ENCODE measurements around the gene LIN9.
A peak's percentile ranks its signal among the peaks of the same experiment; 100 is the strongest.

LIN9 gene

DNA sequence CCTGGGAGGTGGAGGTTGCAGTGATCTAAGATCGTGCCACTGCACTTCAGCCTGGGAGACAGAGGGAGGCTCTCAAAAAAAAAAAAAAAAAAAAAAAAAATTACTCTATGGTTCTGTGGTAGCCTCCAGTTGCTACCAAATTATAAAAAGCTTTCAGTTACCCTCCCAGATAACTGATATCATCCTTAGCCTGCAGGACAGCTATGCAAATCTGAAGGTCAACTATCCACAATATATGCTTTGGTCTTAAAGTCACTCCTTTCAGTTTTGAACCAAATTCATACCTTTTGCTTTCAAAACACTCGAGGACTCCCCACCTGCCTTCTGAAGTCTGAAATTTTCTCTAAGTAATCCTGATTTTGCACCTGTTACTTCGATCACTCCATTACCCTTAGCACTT, 82.4 kb downstream of the LIN9 start:
- TF ChIP-seq ZNF274 (IDR thresholded peaks at IDR 0.05; ENCODE audit: low read depth, low read length) = no peak
- no peak overlapping the region for H3K4me3 ChIP-seq (ENCODE audit: low read length)

DNA sequence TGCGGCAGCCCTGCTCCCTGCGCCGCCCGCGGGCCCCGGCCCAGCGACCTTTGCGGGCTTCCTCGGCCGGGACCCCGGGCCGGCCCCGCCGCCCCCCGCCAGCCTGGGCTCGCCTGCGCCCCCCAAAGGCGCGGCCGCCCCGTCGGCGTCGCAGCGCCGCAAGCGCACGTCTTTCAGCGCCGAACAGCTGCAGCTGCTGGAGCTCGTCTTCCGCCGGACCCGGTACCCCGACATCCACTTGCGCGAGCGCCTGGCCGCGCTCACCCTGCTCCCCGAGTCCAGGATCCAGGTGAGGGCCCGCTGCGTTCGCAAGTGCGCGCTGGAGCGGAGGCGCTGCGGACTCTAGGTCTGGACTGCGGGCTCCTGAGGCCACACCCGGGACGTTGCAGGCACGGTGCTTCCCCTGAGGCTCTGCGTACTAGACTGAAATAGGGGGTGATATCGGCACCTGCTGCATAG, 85.1 kb downstream of the LIN9 start:
- H3K4me3 ChIP-seq (ENCODE audit: low read length) = peak overlapping the region; percentile 66
- TF ChIP-seq ZNF274 (IDR thresholded peaks at IDR 0.05; ENCODE audit: low read depth, low read length) = no peak

DNA sequence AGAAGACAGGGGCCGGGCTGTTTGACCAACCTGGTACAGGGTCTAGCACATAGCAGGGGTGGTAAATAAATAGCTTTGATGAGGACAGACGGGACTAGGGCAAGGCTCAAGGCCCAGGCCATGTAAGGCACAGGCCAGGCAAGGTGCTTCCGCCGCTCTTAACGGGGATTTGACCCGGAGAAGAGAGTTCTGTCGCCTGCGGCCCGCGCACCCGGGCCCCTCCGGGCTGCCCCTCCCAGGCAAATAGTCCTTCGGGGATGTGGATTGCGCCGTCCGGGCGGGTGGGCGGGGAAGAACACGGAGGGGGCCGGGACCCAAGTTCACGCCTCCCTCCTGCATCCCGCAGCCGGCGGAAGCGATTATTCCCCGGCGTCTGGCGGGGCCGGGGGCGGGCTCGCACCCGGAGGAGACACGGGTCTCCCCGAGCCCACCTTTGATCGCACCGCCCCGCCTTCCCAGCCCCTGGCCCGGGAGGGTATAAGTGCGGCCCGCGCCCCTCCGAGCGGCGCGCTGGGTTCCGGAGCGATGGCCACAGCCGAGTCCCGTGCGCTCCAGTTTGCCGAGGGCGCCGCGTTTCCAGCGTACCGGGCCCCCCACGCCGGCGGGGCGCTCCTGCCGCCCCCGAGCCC, 85.7 kb downstream of the LIN9 start, which contains the start of gene MIXL1:
Gene MIXL1, plus strand, starts transcription at position 508 of the 629 bp plus-strand sequence. Its CDS starts 18 bp downstream, at position 526.
- H3K4me3 ChIP-seq (ENCODE audit: low read length) = peak within 1 kb of the TSS; percentile 66
- TF ChIP-seq ZNF274 (IDR thresholded peaks at IDR 0.05; ENCODE audit: low read depth, low read length) = no peak

DNA sequence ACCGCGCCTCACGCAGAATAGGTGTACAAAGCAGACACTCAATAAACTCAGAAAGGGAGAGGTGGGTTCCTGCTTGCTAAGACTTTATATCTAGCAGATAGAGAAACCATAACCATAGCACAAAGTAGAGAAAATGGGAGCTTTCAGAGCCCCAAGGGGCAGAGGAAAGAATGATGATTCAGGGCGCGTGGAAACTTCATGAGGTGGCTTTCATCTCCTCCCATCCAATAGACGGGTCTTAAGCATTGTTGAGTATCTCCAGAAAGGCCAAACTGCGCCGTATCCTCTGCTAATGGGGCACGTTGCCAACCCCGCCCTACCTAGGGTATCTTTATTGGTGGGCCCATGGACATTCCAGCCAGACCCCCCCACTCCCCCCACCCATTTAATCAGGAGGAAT, 86.3 kb downstream of the LIN9 start:
- no peak for TF ChIP-seq ZNF274 (IDR thresholded peaks at IDR 0.05; ENCODE audit: low read depth, low read length)
- no peak overlapping the region for H3K4me3 ChIP-seq (ENCODE audit: low read length)

DNA sequence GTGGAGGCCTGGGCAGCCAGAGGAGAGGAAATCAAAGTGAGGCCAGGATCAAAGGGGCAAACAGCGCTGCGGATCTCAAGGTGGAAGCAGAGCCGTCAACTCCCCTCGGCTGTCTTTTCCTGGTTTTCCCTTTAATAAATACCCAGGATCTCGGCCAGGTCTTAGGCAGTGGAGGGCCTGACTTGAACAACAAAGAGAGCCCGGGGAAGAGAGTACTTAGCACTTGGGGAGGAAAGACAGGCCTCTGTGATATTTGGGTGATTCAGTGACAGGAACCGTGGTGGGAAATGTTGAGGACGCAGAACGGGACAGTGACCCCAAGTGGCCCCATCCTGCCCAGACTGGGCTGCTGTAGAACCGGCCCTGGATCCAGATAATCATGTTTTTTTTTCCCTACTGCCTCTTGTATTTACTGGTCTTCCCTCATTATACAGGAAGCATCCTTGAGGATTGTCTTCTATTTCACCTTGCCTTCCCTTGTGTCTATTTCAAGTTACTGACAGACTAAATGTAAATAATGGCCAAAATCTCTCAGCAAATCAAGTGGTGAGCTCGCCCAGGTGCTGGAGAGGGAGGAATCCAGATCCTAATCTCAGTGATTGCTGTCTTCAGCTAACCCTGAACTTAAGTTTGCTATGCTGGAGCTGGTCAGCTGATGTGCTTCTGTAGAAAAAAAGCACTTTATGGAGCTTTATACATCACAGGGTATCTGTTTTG, 88.3 kb downstream of the LIN9 start:
- TF ChIP-seq ZNF274 (IDR thresholded peaks at IDR 0.05; ENCODE audit: low read depth, low read length) = no peak

DNA sequence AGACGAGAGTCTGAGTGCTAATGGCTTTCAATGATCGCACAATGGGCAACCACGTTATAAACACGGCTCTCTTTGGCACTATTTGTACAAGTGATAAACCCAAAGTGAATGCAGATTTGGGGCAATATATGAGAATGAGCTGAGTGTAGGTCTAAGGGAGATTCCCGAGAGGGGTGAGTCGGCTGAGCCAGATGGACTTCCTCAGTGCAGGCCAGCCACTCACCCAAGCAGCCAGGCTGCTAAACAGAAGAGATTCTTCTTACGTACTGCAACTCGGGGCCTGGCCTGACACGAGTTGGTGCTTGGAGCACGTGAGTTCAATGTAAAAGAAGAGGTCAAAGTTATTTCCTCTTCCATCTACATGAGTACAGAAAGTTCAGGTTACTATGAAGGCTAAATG, 91.7 kb downstream of the LIN9 start:
- no peak overlapping the region for H3K4me3 ChIP-seq (ENCODE audit: low read length)
- no peak for TF ChIP-seq ZNF274 (IDR thresholded peaks at IDR 0.05; ENCODE audit: low read depth, low read length)

More for the DNA sequence above, 88.3 kb downstream of the LIN9 start:
- H3K4me3 ChIP-seq (ENCODE audit: low read length) = no peak overlapping the region

DNA sequence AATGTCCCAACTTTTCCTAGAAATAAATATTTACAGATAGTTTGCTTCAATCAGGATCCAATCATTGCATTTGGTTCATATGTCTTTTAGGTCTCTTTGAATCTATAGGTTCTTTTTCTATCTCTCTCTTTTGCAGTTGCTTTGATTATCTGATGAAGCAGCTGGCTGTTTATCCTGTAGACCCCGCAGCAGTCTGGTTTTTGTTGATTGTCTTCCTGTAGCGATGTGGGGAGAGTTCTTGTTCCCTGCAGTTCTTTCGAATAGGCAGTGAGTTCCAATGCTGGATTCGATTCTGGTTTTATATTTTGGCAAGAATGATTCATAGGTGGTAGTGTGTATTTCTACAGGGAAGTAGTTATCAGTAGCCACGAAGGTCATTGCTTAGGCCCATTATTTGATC, 92.9 kb downstream of the LIN9 start:
- no peak for TF ChIP-seq ZNF274 (IDR thresholded peaks at IDR 0.05; ENCODE audit: low read depth, low read length)
- H3K4me3 ChIP-seq (ENCODE audit: low read length) = no peak overlapping the region

DNA sequence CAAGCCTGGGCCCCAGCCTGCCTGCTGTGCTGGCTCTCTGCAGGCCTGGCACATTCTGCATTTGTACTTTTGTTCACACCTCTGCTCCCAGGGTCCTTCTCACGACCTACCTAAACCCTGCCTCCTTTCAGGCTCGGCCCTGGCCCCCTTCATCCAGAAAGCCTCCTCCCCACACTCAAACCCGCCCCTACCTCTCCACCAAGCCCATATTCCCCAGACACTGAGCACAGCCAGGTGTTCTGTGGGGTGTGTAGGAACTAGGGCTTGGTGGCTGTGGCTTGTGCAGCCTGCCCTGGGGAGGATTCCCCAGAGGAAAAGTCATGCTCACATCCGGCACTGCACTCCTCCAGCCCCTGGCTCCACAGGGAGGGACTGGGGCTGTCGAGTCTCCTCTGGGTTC, 93.7 kb downstream of the LIN9 start:
- no peak overlapping the region for H3K4me3 ChIP-seq (ENCODE audit: low read length)

DNA sequence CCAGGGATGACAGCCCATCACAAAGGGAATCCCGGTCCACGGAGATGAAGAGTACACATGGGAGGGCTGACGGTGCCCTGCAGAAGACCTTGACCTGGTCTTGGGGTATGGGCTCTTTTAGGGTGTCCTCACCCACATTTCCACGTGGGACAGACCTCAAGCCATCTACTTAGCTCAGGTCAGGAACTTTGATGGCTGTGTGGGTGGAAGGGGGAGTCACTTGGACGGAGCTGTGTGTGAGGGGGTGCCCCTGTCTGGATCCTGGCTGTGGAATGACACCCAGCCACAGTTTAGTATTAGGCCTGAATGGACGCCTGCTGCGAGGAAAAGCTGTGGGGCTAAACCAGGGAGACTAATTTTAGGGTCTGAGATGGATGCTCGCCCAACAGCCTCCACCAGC, 96.4 kb downstream of the LIN9 start:
- TF ChIP-seq ZNF274 (IDR thresholded peaks at IDR 0.05; ENCODE audit: low read depth, low read length) = no peak
- H3K4me3 ChIP-seq (ENCODE audit: low read length) = no peak overlapping the region

More for the DNA sequence above, 93.7 kb downstream of the LIN9 start:
- TF ChIP-seq ZNF274 (IDR thresholded peaks at IDR 0.05; ENCODE audit: low read depth, low read length) = no peak

DNA sequence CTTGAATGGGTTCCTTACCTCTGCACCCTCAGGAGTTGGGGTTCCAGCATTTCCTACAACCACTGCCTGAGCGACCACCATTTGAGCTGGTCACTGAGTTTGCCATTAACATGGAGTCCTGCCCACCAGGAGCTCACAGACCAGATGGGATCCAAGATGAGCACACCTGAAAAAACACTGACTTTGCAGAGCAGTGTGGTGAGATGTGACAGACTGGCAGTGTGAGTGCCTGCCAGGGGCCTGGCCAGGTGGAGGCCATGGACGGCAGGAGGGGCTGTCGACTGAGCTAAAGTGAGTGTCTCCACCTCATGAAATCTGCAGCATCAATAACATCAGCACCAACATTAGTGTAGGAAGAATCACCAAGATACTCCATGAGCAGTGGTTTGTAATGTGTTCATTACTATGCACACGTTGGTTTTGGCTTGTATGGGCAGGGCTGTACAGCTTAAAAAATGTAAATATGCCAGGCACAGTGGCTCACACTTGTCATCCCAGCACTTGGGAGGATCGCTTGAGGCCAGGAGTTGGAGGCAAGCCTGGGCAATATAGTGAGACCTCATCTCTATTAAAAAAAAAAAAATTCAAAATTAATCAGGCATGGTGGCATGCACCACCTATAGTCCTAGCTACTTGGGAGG, 97.7 kb downstream of the LIN9 start:
- no peak overlapping the region for H3K4me3 ChIP-seq (ENCODE audit: low read length)
- TF ChIP-seq ZNF274 (IDR thresholded peaks at IDR 0.05; ENCODE audit: low read depth, low read length) = no peak

DNA sequence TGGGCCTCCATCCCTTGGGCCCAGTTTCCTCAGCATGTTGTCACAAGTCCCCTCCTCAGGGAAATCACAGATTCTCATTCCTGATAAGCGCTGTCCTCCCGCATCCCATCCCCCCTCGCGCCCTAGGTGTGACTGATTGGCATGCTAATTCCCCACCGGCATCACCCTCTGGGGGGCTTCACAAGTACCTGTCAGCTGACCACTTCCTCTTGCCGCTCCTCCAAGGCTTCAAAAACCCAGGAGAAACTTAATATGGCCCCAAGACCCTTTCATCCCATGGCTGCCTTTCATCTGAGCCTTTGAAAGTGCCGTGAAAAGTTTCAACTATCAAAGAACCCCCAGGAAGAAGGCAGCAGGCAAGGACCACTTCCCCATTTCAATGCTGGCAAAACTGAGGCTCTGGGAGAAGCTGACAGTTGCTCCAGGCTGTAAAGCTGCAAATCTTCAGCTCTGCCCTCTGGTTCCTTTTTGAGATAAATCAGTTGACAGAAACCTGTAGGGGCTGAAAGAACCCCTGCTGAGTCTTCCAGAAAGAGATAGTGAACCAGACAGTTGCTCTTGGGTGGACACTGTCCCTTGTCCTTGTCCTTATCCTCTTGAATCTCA, 98.3 kb downstream of the LIN9 start:
- TF ChIP-seq ZNF274 (IDR thresholded peaks at IDR 0.05; ENCODE audit: low read depth, low read length) = no peak
- H3K4me3 ChIP-seq (ENCODE audit: low read length) = no peak overlapping the region

DNA sequence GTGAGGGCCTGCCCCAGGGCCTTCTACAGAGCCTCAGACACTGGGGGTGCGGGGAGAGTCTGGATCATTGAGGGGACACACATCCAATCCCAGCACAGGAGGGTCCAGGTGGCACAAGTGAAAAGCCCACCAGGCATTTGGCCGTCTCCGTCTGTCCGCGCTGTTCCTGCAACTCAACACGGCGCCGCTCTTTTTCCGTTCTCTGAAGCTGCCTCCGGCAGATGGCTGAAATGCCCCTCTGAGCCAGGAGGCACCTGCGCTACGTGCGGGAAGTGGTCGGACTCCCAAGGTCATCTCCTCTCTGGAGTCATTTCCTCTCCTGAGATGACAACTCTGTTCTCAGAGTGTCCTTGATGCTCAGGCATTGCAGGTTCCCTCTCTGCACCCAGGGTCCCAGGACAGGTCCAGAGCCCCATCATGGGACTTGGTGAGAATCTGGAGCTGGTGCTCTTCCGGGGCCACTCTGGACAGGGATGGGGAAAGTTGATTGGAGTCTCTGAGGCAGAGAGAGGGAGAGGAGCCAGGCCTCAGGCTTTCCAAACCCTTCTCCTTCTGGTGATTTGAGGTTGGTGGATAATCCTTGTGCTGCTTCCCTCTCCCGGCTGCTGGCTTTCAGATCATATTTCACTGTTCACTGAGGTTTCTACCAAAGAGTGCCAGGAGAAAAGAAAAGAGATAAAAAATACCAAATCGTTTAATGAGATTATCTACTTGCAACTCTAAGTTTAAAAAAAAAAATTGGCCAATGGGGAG, 99.5 kb downstream of the LIN9 start:
- TF ChIP-seq ZNF274 (IDR thresholded peaks at IDR 0.05; ENCODE audit: low read depth, low read length) = no peak

DNA sequence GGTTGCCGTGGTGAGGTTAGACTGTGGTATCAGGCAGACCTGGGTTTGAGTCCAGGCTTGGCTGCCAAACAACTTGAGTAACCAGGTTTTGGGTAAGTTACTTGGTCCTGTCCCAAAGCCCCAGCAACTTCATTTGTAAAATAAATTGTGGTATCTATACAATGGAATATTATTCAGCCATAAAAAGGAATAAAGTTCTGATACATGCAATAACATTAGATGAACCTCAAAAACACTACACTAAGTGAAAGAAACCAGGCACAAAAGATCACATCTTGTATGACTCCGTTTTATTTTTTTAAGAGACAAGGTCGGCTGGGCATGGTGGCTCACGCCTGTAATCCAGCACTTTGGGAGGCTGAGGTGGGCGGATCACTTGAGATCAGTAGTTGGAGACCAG, 101.9 kb downstream of the LIN9 start:
- no peak overlapping the region for H3K4me3 ChIP-seq (ENCODE audit: low read length)
- no peak for TF ChIP-seq ZNF274 (IDR thresholded peaks at IDR 0.05; ENCODE audit: low read depth, low read length)

More for the DNA sequence above, 99.5 kb downstream of the LIN9 start:
- H3K4me3 ChIP-seq (ENCODE audit: low read length) = no peak overlapping the region

DNA sequence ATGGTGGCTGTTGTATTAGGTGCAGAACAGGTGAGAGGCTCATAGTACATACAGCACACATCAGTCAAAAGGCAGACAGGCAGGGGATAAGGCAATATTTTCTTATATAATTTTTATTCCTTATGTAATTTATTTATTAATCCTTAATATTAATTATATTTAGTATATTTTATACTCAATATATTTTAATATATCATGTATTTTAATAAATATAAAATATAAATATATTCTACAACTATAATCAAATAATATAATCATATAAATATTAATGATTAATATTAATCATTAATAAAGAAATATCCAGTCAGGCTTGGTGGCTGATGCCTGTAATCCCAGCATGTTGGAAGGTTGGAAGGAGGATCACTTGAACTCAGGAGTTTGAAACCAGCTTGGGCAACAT, 104.8 kb downstream of the LIN9 start:
- H3K4me3 ChIP-seq (ENCODE audit: low read length) = no peak overlapping the region
- TF ChIP-seq ZNF274 (IDR thresholded peaks at IDR 0.05; ENCODE audit: low read depth, low read length) = no peak

Measured in GM08714 (cell line).